Adrenal gland (tissue), 12 donors: ENCODE measurements around the gene LTB4R. TPM values are rescaled to one million over a fixed set of nuclear protein-coding genes. Genes with fewer than 3 reads are reported as not detected.

Experiments
- DNase-seq, 7 donors: peaks; one replicate each; pipeline ENCODE4 v3.0.0-alpha.2; 2019 to 2020
- H3K27ac ChIP-seq, 5 donors: fragments of 200-600 bp; sonication (generic) in 4 of 5; 1 replicate in 3 of 5; 2 replicates in 2 of 5; pipeline versions ENCODE4 v1.5.1 to v1.8.0; 2016 to 2020; ENCODE audit warnings: mild to moderate bottlenecking in 1 of 5
- H3K27me3 ChIP-seq: fragments of 200-600 bp; 2 replicates; pipeline ENCODE4 v1.8.0; 2021
- H3K36me3 ChIP-seq, 2 donors: fragments of 200-600 bp; replicated peaks in 1 of 2; 1 replicate in 1 of 2; 2 replicates in 1 of 2; pipeline versions ENCODE4 v1.5.1 to v1.8.0; 2018 to 2022
- H3K4me1 ChIP-seq, 2 donors: fragments of 200-600 bp; replicated peaks in 1 of 2; 1 replicate in 1 of 2; 2 replicates in 1 of 2; pipeline versions ENCODE4 v1.5.1 to v1.8.0; 2018 to 2021
- H3K4me3 ChIP-seq, 4 donors: fragments of 200-600 bp; sonication (generic) in 3 of 4; one replicate each; pipeline ENCODE4 v1.5.1; 2016 to 2018
- H3K9me3 ChIP-seq, 3 donors: fragments of 200-600 bp; sonication (generic) in 1 of 3; replicated peaks in 1 of 3; 1 replicate in 2 of 3; 2 replicates in 1 of 3; pipeline versions ENCODE4 v1.5.1 to v1.8.0; 2016 to 2021
- POLR2A ChIP-seq, 2 donors: fragments of 450-650 bp; IDR thresholded peaks; one replicate each; pipeline ENCODE4 v1.6.1; 2017; ENCODE audit warnings: antibody characterized with exemption in 2 of 2, mild to moderate bottlenecking in 2 of 2, moderate library complexity in 1 of 2
- WGBS, 4 donors: extraction: QIAGEN DNeasy Blood & Tissue Kit in 2 of 4; methylation state at CpG; one replicate each; pipeline versions ENCODE4 v1.1.5 to v1.1.7; 2013 to 2017; 5-methylcytosine and 5-hydroxymethylcytosine counted together
- intact Hi-C, 2 donors: fragments of 100-400 bp; cut with DNase I; formaldehyde crosslinking; loops; one replicate each; pipeline versions ENCODE4 v1.14.1 to v1.15.0; 2022 to 2023
- polyA plus RNA-seq, 3 donors: library from polyadenylated mRNA; stranded (reverse); fragments of 200-250 nt in 2 of 3; fragments of 350-450 nt in 1 of 3; fragmentation: Illumina TruSeq in 1 of 3; extraction: RNeasy Lipid Tissue Mini Kit (QIAGEN cat#74804) in 1 of 3; gene quantifications; one replicate each; pipeline ENCODE4 v1.2.3, GENCODE V29; 2013 to 2014
- total RNA-seq, 9 donors: library from RNA; depleted of rRNA in 4 of 9; stranded (reverse); fragments of >200 nt in 4 of 9; fragments of 120-200 nt in 1 of 9; fragmentation: NEBNext Ultra II Directional in 1 of 9; extraction: Animal tissue kit (Norgen Biotek cat#: 25700) in 1 of 9; gene quantifications; one replicate each; pipeline versions ENCODE4 v1.1.0 to v1.2.4, GENCODE V29; 2013 to 2023
- TF ChIP-seq, protein P1 (sequence below), 6 experiments: fragments of 450-650 bp in 4 of 6; fragments of 200-600 bp in 2 of 6; sonication (generic) in 1 of 6; IDR thresholded peaks; 1 replicate in 5 of 6; 2 replicates in 1 of 6; pipeline versions ENCODE4 v1.5.1 to v1.8.0; 2016 to 2021; ENCODE audit warnings: antibody characterized with exemption in 6 of 6, mild to moderate bottlenecking in 2 of 6, moderate library complexity in 1 of 6
- donor health status: healthy with polysubstance abuse.
- donor health status: Bipolar disorder and iron deficiency.
- donor health status: DM: yes; HTN: yes; CAD: no.
- donor health status: DM: no; HTN: no; CAD: no.
- donor health status: DM: no; HTN: no; CAD: no.
- donor health status: DM: yes; HTN: yes; CAD: no.

Gene LTB4R
- total and polyA plus RNA-seq, 12 donors, result 1.4 to 30.2 (median 11.6) TPM

GRCh38 chr14:24268225-24268624, 43.1 kb upstream of the LTB4R start:
- Histone ChIP-seq H3K4me3 (no peak overlapping the region), H3K27ac (no peak overlapping the region), H3K4me1 (peaks cover 5 to 15% of the 10 kb centered on the region in 2 donors), H3K27me3 (no peaks in the 10 kb centered on the region), H3K9me3 (no peaks in the 10 kb centered on the region), H3K36me3 (peaks cover 0 to 20% of the 10 kb centered on the region in 2 donors)
- intact Hi-C loops, result no loop called here
- TF ChIP-seq, protein P1, sequence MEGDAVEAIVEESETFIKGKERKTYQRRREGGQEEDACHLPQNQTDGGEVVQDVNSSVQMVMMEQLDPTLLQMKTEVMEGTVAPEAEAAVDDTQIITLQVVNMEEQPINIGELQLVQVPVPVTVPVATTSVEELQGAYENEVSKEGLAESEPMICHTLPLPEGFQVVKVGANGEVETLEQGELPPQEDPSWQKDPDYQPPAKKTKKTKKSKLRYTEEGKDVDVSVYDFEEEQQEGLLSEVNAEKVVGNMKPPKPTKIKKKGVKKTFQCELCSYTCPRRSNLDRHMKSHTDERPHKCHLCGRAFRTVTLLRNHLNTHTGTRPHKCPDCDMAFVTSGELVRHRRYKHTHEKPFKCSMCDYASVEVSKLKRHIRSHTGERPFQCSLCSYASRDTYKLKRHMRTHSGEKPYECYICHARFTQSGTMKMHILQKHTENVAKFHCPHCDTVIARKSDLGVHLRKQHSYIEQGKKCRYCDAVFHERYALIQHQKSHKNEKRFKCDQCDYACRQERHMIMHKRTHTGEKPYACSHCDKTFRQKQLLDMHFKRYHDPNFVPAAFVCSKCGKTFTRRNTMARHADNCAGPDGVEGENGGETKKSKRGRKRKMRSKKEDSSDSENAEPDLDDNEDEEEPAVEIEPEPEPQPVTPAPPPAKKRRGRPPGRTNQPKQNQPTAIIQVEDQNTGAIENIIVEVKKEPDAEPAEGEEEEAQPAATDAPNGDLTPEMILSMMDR (IDR thresholded peaks at IDR 0.05), result no peak
- TF ChIP-seq POLR2A (IDR thresholded peaks at IDR 0.05), result no peak
- no peak for DNase-seq
- 89 to 94% (median 93%) methylated on average over 9 of the region's 9 CpGs for WGBS, 4 donors

DNA sequence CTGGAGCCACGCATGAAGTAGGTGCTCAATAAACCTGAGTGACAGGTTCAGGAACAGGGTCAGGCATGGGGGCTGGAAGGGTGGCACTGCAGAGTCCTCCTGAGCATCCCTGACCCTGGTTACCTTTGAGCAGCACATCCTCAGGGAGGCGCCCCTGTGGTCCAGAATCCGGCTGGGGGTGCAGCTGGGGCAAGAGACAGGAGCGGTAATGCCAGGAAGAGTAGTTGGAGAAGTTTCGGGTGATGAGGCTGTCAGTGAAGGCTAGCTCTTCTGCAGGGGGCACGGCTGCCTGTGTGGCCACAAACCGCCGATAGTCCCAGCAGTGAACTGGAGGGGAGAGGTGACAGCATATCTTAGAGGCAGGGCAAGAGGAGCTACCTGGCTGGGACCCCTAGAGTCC, 41.9 kb upstream of the LTB4R start:
- no peak overlapping the region for H3K4me3 ChIP-seq
- no peak for DNase-seq
- H3K9me3 ChIP-seq, result no peaks in the 10 kb centered on the region
- no peaks in the 10 kb centered on the region for H3K27me3 ChIP-seq
- no peak for TF ChIP-seq POLR2A (IDR thresholded peaks at IDR 0.05)
- TF ChIP-seq, protein P1 (IDR thresholded peaks at IDR 0.05), result no peak
- intact Hi-C loops, result no loop called here
- peaks cover 5 to 22% of the 10 kb centered on the region in 2 donors for H3K4me1 ChIP-seq
- WGBS, 4 donors, result 89 to 96% (median 95%) methylated on average over 8 of the region's 8 CpGs
- H3K27ac ChIP-seq, result no peak overlapping the region
- peaks cover 0 to 20% of the 10 kb centered on the region in 2 donors for H3K36me3 ChIP-seq

GRCh38 chr14:24269910-24270536, 41.3 kb upstream of the LTB4R start:
- DNase-seq, result no peak
- Histone ChIP-seq H3K9me3 (no peaks in the 10 kb centered on the region), H3K4me3 (no peak overlapping the region), H3K4me1 (peaks cover 5 to 22% of the 10 kb centered on the region in 2 donors), H3K27me3 (no peaks in the 10 kb centered on the region), H3K36me3 (peaks cover 0 to 20% of the 10 kb centered on the region in 2 donors), H3K27ac (no peak overlapping the region)
- TF ChIP-seq, protein P1 (IDR thresholded peaks at IDR 0.05), result no peak
- no peak for TF ChIP-seq POLR2A (IDR thresholded peaks at IDR 0.05)
- WGBS, 4 donors, result 96 to 97% (median 97%) methylated on average over 11 to 14 of the region's 14 CpGs
- intact Hi-C loops, result no loop called here

DNA sequence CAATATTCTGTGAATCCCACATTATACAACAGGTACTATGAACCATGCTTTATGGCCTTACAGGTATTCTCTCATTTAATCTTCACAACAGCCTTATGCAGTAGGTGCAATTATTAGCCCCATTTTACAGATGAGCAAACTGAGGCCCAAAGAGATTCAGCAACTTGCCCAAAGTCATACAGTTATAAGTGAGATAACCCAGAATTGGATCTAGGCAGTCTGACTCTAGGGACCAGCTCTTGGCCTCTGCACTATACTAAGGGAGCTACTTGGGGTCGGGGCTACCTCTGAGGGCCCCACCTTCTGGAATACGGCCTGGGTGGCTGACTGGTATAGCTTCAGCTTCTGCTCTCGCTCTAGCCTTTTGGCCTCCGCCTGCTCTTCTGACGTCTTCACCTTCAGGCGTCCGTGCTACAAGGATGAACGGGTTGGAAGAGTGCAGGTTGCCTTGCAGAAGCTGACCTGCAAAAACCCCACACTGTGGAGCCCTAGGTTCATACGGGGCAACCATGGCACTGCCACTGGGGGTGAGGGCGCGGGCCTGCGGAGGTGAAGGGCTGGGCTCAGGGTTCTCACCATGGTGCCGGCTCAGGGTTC, 40.7 kb upstream of the LTB4R start:
- intact Hi-C loops, result no loop called here

More for the DNA sequence above, 40.7 kb upstream of the LTB4R start:
- Histone ChIP-seq H3K4me1 (peaks cover 5 to 22% of the 10 kb centered on the region in 2 donors), H3K4me3 (peak overlapping the region; percentile 32 to 96 (median 82)), H3K27me3 (no peaks in the 10 kb centered on the region), H3K36me3 (peaks cover 0 to 20% of the 10 kb centered on the region in 2 donors), H3K27ac (peak overlapping the region; percentile 81 to 99 (median 90)), H3K9me3 (no peaks in the 10 kb centered on the region)
- DNase-seq, result peak in 2 of 7 donors; percentile 37 to 60
- WGBS, 4 donors, result 12 to 20% (median 13%) methylated on average over 8 to 13 of the region's 13 CpGs
- TF ChIP-seq POLR2A (IDR thresholded peaks at IDR 0.05), result no peak
- TF ChIP-seq, protein P1 (IDR thresholded peaks at IDR 0.05), result no peak
